Stimulated activated CD4-positive, alpha-beta T cell treated with anti-CD3 and anti-CD28 coated beads, Interleukin-2, amount 100 ng/mL, for 48 hours (primary cell): ENCODE data around the gene STARD5.

ENCODE experiments used
- DNase-seq, 2 donors: peaks; one replicate each; pipeline ENCODE4 v3.0.0-alpha.2; 2020

The STARD5 gene

GRCh38 chr15:81311752-81312464 lies 12.0 kb downstream of the STARD5 start:
- DNase-seq, result no peak

GRCh38 chr15:81310480-81310879 lies 13.5 kb downstream of the STARD5 start:
- no peak for DNase-seq

GRCh38 chr15:81309647-81310450 lies 14.1 kb downstream of the STARD5 start:
- no peak for DNase-seq

- DNase-seq, result no peak
Observed at GRCh38 chr15:81308260-81308659, 15.7 kb downstream of the STARD5 start.

GRCh38 chr15:81304226-81304625 lies 19.7 kb downstream of the STARD5 start:
- no peak for DNase-seq

GRCh38 chr15:81303244-81304225 lies 20.4 kb downstream of the STARD5 start:
- no peak for DNase-seq

- no peak for DNase-seq
Observed at GRCh38 chr15:81302701-81303109, 21.2 kb downstream of the STARD5 start.

- DNase-seq, result no peak
Observed at GRCh38 chr15:81301815-81302399, 22.0 kb downstream of the STARD5 start.

GRCh38 chr15:81301385-81301784 lies 22.6 kb downstream of the STARD5 start:
- DNase-seq, result no peak

GRCh38 chr15:81299630-81300273 lies 24.2 kb downstream of the STARD5 start:
- DNase-seq, result no peak

- DNase-seq, result no peak
Observed at GRCh38 chr15:81299156-81299555, 24.8 kb downstream of the STARD5 start.

- DNase-seq, result no peak
Observed at GRCh38 chr15:81298611-81299010, 25.3 kb downstream of the STARD5 start.

GRCh38 chr15:81297603-81298575 lies 26.1 kb downstream of the STARD5 start:
- no peak for DNase-seq

- no peak for DNase-seq
Observed at GRCh38 chr15:81297147-81297572, 26.8 kb downstream of the STARD5 start.

- peak; percentile 57 to 61 for DNase-seq
Observed at GRCh38 chr15:81296673-81297072, 27.3 kb downstream of the STARD5 start.

GRCh38 chr15:81296186-81296585 lies 27.8 kb downstream of the STARD5 start:
- no peak for DNase-seq

- DNase-seq, result no peak
Observed at GRCh38 chr15:81295486-81296121, 28.3 kb downstream of the STARD5 start.

GRCh38 chr15:81294516-81294880 lies 29.4 kb downstream of the STARD5 start:
- DNase-seq, result no peak

GRCh38 chr15:81293728-81294515 lies 30.0 kb downstream of the STARD5 start:
- peak; percentile 53 to 57 for DNase-seq
